ENCODE results near the gene ZBTB5. TPM values are rescaled to one million over a fixed set of nuclear protein-coding genes. Genes with fewer than 3 reads are reported as not detected.

Gene ZBTB5
- total and polyA plus RNA-seq, 2 of the 13 experiments (the other 11 are each of a cell fraction or from before 2014, with no cell fraction given): 12.5 to 20.5 TPM

- intact Hi-C loops (cut with micrococcal nuclease; ENCODE audit: unreplicated experiment) (loop anchor here (1.0 to 2.0 kb wide), 2 partner anchors 9 to 16 kb away; partner anchors contain the start of gene GRHPR), in situ Hi-C loops (cut with HindIII; ENCODE audit: extremely low pct_ligation_motif_present, low pct_unique_long_range_greater_than_20kb) (no loop called here)
- ChIA-PET CTCF (ENCODE audit: low intra/inter-chr PET ratio, low total read pairs) (interaction anchor here (0.7 to 1.2 kb wide), 2 partner anchors 16 to 20 kb away, joined by 3 to 6 read pairs; no protein-coding TSS in a partner anchor), POLR2A (interaction anchor here (0.6 to 2.2 kb wide), 5 partner anchors 9 to 54 kb away, joined by 3 to 16 read pairs (median 8); partner anchors contain the start of genes GRHPR, POLR1E and ZBTB5)
- DNase-seq (ENCODE audit: low spot score) (peak; percentile 83), ATAC-seq (peak; percentile 95), FAIRE-seq (peak; percentile 88)
- Histone ChIP-seq H3K4me2 (ENCODE audit: low read depth, low read length) (peak overlapping the region; percentile 26; the same call in 1 of the 2 replicates), H3K4me1 (ENCODE audit: insufficient read depth, low read length) (peaks cover 32% of the 10 kb centered on the region), H3K79me2 (ENCODE audit: insufficient read depth, low read length) (peaks cover 3% of the 10 kb centered on the region), H2AFZ (ENCODE audit: low read length) (no peak overlapping the region), H3K27me3 (ENCODE audit: control insufficient read depth in 1 of 2, insufficient read depth in 2 of 2, low read length in 2 of 2) (no peaks in the 10 kb centered on the region), H3K27ac (ENCODE audit: extremely low read length, insufficient read depth, low read length) (peak overlapping the region; percentile 63), H3K4me3 (replicated peaks in 1 of 3; ENCODE audit: insufficient read depth in 1 of 3, low read depth in 2 of 3, low read length in 3 of 3) (no peak overlapping the region), H4K20me1 (ENCODE audit: insufficient read depth, low read length) (no peaks in the 10 kb centered on the region), H3K9ac (ENCODE audit: insufficient read depth, low read depth, low read length) (peak overlapping the region; percentile 25; the same call in 1 of the 2 replicates), H3K9me3 (ENCODE audit: low read length) (no peaks in the 10 kb centered on the region), H3K36me3 (replicated peaks in 1 of 2; ENCODE audit: control insufficient read depth in 1 of 2, insufficient read depth in 2 of 2, low read length in 2 of 2) (peaks cover 21 to 42% of the 10 kb centered on the region in 2 experiments; a peak in 4 of 5 replicates)
- BruUV-seq (replicated peaks): no TSS peak
- 67% methylated on average over 11 of the region's 14 CpGs for WGBS (ENCODE audit: low lambda C conversion rate)
- TF ChIP-seq CENPT (CRISPR knock-in tag; IDR thresholded peaks at IDR 0.05; ENCODE audit: low read depth): no peak
- TF ChIP-seq FOXA3 (CRISPR knock-in tag; IDR thresholded peaks at IDR 0.05): 0 out of 2 replicates have a peak, but pooled peaks have one; percentile 16
- TF ChIP-seq NCOR1 (IDR thresholded peaks at IDR 0.05; ENCODE audit: borderline replicate concordance, low read length): 0 out of 2 replicates have a peak, but pooled peaks have one; percentile 23
- TF ChIP-seq TMF1 (CRISPR knock-in tag; IDR thresholded peaks at IDR 0.05; ENCODE audit: low read depth): no peak
- TF ChIP-seq ZBTB33 (CRISPR knock-in tag; IDR thresholded peaks at IDR 0.05): no peak
- TF ChIP-seq SIN3B (IDR thresholded peaks at IDR 0.05; ENCODE audit: low read length): no peak
- TF ChIP-seq ZNF83 (CRISPR knock-in tag; IDR thresholded peaks at IDR 0.05; ENCODE audit: borderline replicate concordance): no peak
- TF ChIP-seq HIC2 (CRISPR knock-in tag; IDR thresholded peaks at IDR 0.05; ENCODE audit: low read depth): no peak
- no peak for TF ChIP-seq ZNF766 (CRISPR knock-in tag; IDR thresholded peaks at IDR 0.05; ENCODE audit: borderline replicate concordance)
- TF ChIP-seq PAF1 (CRISPR knock-in tag; IDR thresholded peaks at IDR 0.05): no peak
- TF ChIP-seq ZNF543 (CRISPR knock-in tag; IDR thresholded peaks at IDR 0.05): 0 out of 2 replicates have a peak, but pooled peaks have one; percentile 61
- TF ChIP-seq ZNF260 (CRISPR knock-in tag; IDR thresholded peaks at IDR 0.05; ENCODE audit: borderline replicate concordance, low read depth): no peak
- no peak for TF ChIP-seq AHDC1 (CRISPR knock-in tag; IDR thresholded peaks at IDR 0.05; ENCODE audit: borderline replicate concordance)
- TF ChIP-seq ZNF263 (CRISPR knock-in tag; IDR thresholded peaks at IDR 0.05): peak; percentile 78; the same call in 1 of the 2 replicates
These were observed 34.2 kb downstream of the ZBTB5 start for GRCh38 chr9:37430841-37431597.

All from HepG2 (cell line).